Stimulated activated CD4-positive, alpha-beta T cell treated with anti-CD3 and anti-CD28 coated beads, Interleukin-1b, Interleukin-23, amount 100 ng/mL, for 4 hours (primary cell): ENCODE results near the gene JAK1.
A peak's percentile ranks its signal among the peaks of the same experiment; 100 is the strongest.
"Not testable (repeated sequence)": the region's sequence is repeated elsewhere in the genome, so short reads cannot be mapped to it uniquely, and the experiment has no call there.

Experiments
- DNase-seq, 2 donors: peaks; one replicate each; pipeline ENCODE4 v3.0.0-alpha.2; 2020; ENCODE audit warnings: low read depth in 2 of 2

JAK1 gene

GRCh38 chr1:64922336-64922735 is 44.0 kb downstream of the JAK1 start:
- no peak for DNase-seq

- no peak for DNase-seq
Measured at GRCh38 chr1:64921771-64922170, 44.6 kb downstream of the JAK1 start.

GRCh38 chr1:64920941-64921589 is 45.3 kb downstream of the JAK1 start:
- DNase-seq: no peak

GRCh38 chr1:64919120-64919519 is 47.2 kb downstream of the JAK1 start:
- not testable (repeated sequence) for DNase-seq

- DNase-seq: no peak
Measured at GRCh38 chr1:64917907-64918306, 48.4 kb downstream of the JAK1 start.

GRCh38 chr1:64917328-64917861 is 49.0 kb downstream of the JAK1 start:
- DNase-seq: no peak

GRCh38 chr1:64915381-64916274 is 50.7 kb downstream of the JAK1 start:
- no peak for DNase-seq

GRCh38 chr1:64913361-64914015 is 52.9 kb downstream of the JAK1 start:
- no peak for DNase-seq

GRCh38 chr1:64912191-64912590 is 54.2 kb downstream of the JAK1 start:
- DNase-seq: peak in 1 of 2 donors; percentile 17

- DNase-seq: no peak
Measured at GRCh38 chr1:64911326-64911725, 55.0 kb downstream of the JAK1 start.

- no peak for DNase-seq
Measured at GRCh38 chr1:64909031-64909430, 57.3 kb downstream of the JAK1 start.

- no peak for DNase-seq
Measured at GRCh38 chr1:64908575-64908974, 57.8 kb downstream of the JAK1 start.

- no peak for DNase-seq
Measured at GRCh38 chr1:64906447-64906846, 59.9 kb downstream of the JAK1 start.

GRCh38 chr1:64903593-64903992 is 62.8 kb downstream of the JAK1 start:
- no peak for DNase-seq

GRCh38 chr1:64901663-64902062 is 64.7 kb downstream of the JAK1 start:
- no peak for DNase-seq

GRCh38 chr1:64900916-64901315 is 65.4 kb downstream of the JAK1 start:
- DNase-seq: no peak

GRCh38 chr1:64898107-64898861 is 68.1 kb downstream of the JAK1 start:
- DNase-seq: peak in 1 of 2 donors; percentile 34

GRCh38 chr1:64896551-64896950 is 69.8 kb downstream of the JAK1 start:
- no peak for DNase-seq

GRCh38 chr1:64895500-64895899 is 70.8 kb downstream of the JAK1 start:
- DNase-seq: no peak

GRCh38 chr1:64894438-64895196 is 71.7 kb downstream of the JAK1 start:
- no peak for DNase-seq

- DNase-seq: no peak
Measured at GRCh38 chr1:64893921-64894320, 72.4 kb downstream of the JAK1 start.
